IMR-90 (cell line): ENCODE results near the gene DEK. TPM values are rescaled to one million over a fixed set of nuclear protein-coding genes. Genes with fewer than 3 reads are reported as not detected.

Experiments
- ATAC-seq: fragments of 200-7000 bp; cut with Tn5 transposase; 2 replicates; pipeline ENCODE4 v1.9.1; 2020; ENCODE audit warnings: low read depth, mild to moderate bottlenecking, moderate library complexity
- BruUV-seq: library from RNA; stranded (reverse); fragments of 400-500 nt; replicated peaks from 2 replicates; lab custom pipeline; 2021; lab: Mats Ljungman, UMichigan
- CTCF ChIA-PET: fragments of 300-600 bp; formaldehyde crosslinking; extraction: SDS; loops from one replicate; lab custom pipeline; 2021; ENCODE audit warnings: antibody characterized with exemption; lab: Yijun Ruan, JAX
- POLR2A ChIA-PET: fragments of 300-600 bp; sonication (Branson Sonifier 250); formaldehyde crosslinking; loops from one replicate; lab custom pipeline; 2022; ENCODE audit warnings: antibody characterized with exemption; ENCODE audit not compliant: unreplicated experiment; lab: Charles Lee
- DNase-seq: peaks from one replicate; pipeline ENCODE4 v3.0.0; 2013
- H2AFZ ChIP-seq: replicated peaks from 2 replicates; pipeline ENCODE3; 2013; ENCODE audit warnings: low read length, mild to moderate bottlenecking; ENCODE audit not compliant: poor library complexity
- H2AK5ac ChIP-seq: 2 replicates; pipeline ENCODE4 v1.6.1; 2013; ENCODE audit warnings: low read depth, low read length, inconsistent platforms
- H2AK9ac ChIP-seq: replicated peaks from 2 replicates; pipeline ENCODE3; 2013; ENCODE audit warnings: mild to moderate bottlenecking, low read depth, low read length, moderate library complexity; ENCODE audit not compliant: poor library complexity
- H2BK120ac ChIP-seq: 2 replicates; pipeline ENCODE4 v1.6.1; 2013; ENCODE audit warnings: low read depth, low read length, inconsistent platforms
- H2BK15ac ChIP-seq: 3 replicates; pipeline ENCODE4 v1.6.1; 2013; ENCODE audit warnings: low read depth, low read length, inconsistent platforms
- H2BK20ac ChIP-seq: 2 replicates; pipeline ENCODE4 v1.6.1; 2013; ENCODE audit warnings: low read depth, mild to moderate bottlenecking, inconsistent platforms, low read length, moderate library complexity
- H2BK5ac ChIP-seq: 2 replicates; pipeline ENCODE4 v1.6.1; 2013; ENCODE audit warnings: mild to moderate bottlenecking, low read depth, low read length, inconsistent platforms; ENCODE audit not compliant: poor library complexity, severe bottlenecking
- H3K14ac ChIP-seq: replicated peaks from 2 replicates; pipeline ENCODE4 v1.6.1; 2013; ENCODE audit warnings: low read depth, low read length, inconsistent platforms
- H3K18ac ChIP-seq: 2 replicates; pipeline ENCODE4 v1.6.1; 2013; ENCODE audit warnings: low read depth, low read length, control low read depth
- H3K23ac ChIP-seq: 2 replicates; pipeline ENCODE4 v1.6.1; 2013; ENCODE audit warnings: low read depth, low read length, inconsistent platforms
- H3K27ac ChIP-seq: 2 replicates; pipeline ENCODE4 v1.5.1; 2013; ENCODE audit warnings: mild to moderate bottlenecking, control low read depth, low read length; ENCODE audit not compliant: insufficient read depth
- H3K27me3 ChIP-seq: 2 replicates; pipeline ENCODE4 v1.6.1; 2013; ENCODE audit warnings: low read length; ENCODE audit not compliant: control insufficient read depth, insufficient read depth
- H3K36me3 ChIP-seq: 2 replicates; pipeline ENCODE4 v1.6.1; 2013; ENCODE audit warnings: low read length, mixed read lengths; ENCODE audit not compliant: control insufficient read depth, insufficient read depth
- H3K4ac ChIP-seq: 2 replicates; pipeline ENCODE4 v1.6.1; 2013; ENCODE audit warnings: low read depth, low read length, inconsistent platforms
- H3K4me1 ChIP-seq: 2 replicates; pipeline ENCODE4 v1.6.1; 2013; ENCODE audit warnings: low read length, mixed read lengths; ENCODE audit not compliant: control insufficient read depth, insufficient read depth
- H3K4me2 ChIP-seq: 2 replicates; pipeline ENCODE4 v1.6.1; 2013; ENCODE audit warnings: low read depth, mild to moderate bottlenecking, control low read depth, low read length, moderate library complexity
- H3K4me3 ChIP-seq: 2 replicates; pipeline ENCODE4 v1.5.1; 2013; ENCODE audit warnings: low read depth, mild to moderate bottlenecking, control low read depth, low read length, moderate library complexity; ENCODE audit not compliant: insufficient read depth
- H3K56ac ChIP-seq: 2 replicates; pipeline ENCODE4 v1.6.1; 2013; ENCODE audit warnings: low read length, inconsistent platforms; ENCODE audit not compliant: insufficient read depth; ENCODE audit errors: extremely low read depth
- H3K79me1 ChIP-seq, 2 experiments: 2 replicates each; pipeline ENCODE4 v1.6.1; 2013; ENCODE audit warnings: low read length in 2 of 2, inconsistent platforms in 1 of 2, low read depth in 1 of 2
- H3K9ac ChIP-seq: 2 replicates; pipeline ENCODE4 v1.6.1; 2013; ENCODE audit warnings: low read depth, low read length, control low read depth
- H3K9me1 ChIP-seq: 2 replicates; pipeline ENCODE4 v1.6.1; 2013; ENCODE audit warnings: low read length, inconsistent platforms; ENCODE audit not compliant: insufficient read depth
- H3K9me3 ChIP-seq: 2 replicates; pipeline ENCODE4 v1.6.1; 2013; ENCODE audit warnings: low read length; ENCODE audit not compliant: control insufficient read depth, insufficient read depth
- H4K20me1 ChIP-seq: 2 replicates; pipeline ENCODE4 v1.6.1; 2013; ENCODE audit warnings: low read length, inconsistent platforms; ENCODE audit not compliant: insufficient read depth
- H4K5ac ChIP-seq: 2 replicates; pipeline ENCODE4 v1.6.1; 2013; ENCODE audit warnings: mild to moderate bottlenecking, low read depth, low read length, control low read depth
- H4K8ac ChIP-seq, 2 experiments: 2 replicates each; pipeline ENCODE4 v1.6.1; 2013; ENCODE audit warnings: low read depth in 2 of 2, low read length in 2 of 2, control low read depth in 1 of 2, inconsistent platforms in 1 of 2
- H4K91ac ChIP-seq: 2 replicates; pipeline ENCODE4 v1.6.1; 2013; ENCODE audit warnings: low read depth, low read length, inconsistent platforms; ENCODE audit not compliant: insufficient read depth
- CEBPB ChIP-seq: IDR thresholded peaks from 2 replicates; pipeline ENCODE4 v1.6.1; 2012; ENCODE audit warnings: low read depth, low read length, improper control_type of control experiment
- CHD1 ChIP-seq: IDR thresholded peaks from 2 replicates; pipeline ENCODE4 v1.6.1; 2012; ENCODE audit warnings: low read depth, low read length, improper control_type of control experiment
- CTCF ChIP-seq: conservative IDR thresholded peaks from 2 replicates; pipeline ENCODE4 v1.5.1; 2012; ENCODE audit warnings: mild to moderate bottlenecking, low read depth, low read length, improper control_type of control experiment
- ELK1 ChIP-seq: fragments of 150-350 bp; IDR thresholded peaks from 2 replicates; pipeline ENCODE4 v1.6.1; 2016; ENCODE audit warnings: low read depth, mild to moderate bottlenecking, low read length, moderate library complexity, borderline replicate concordance
- MAZ ChIP-seq: IDR thresholded peaks from 2 replicates; pipeline ENCODE4 v1.6.1; 2012; ENCODE audit warnings: low read depth, mild to moderate bottlenecking, low read length, improper control_type of control experiment, moderate library complexity, borderline replicate concordance
- MXI1 ChIP-seq: IDR thresholded peaks from 2 replicates; pipeline ENCODE4 v1.6.1; 2012; ENCODE audit warnings: low read depth, mild to moderate bottlenecking, low read length, moderate library complexity, borderline replicate concordance
- RAD21 ChIP-seq: IDR thresholded peaks from 2 replicates; pipeline ENCODE4 v1.6.1; 2012; ENCODE audit warnings: low read length, improper control_type of control experiment
- RFX5 ChIP-seq: IDR thresholded peaks from 2 replicates; pipeline ENCODE4 v1.8.0; 2012; ENCODE audit warnings: low read depth, mild to moderate bottlenecking, low read length, moderate library complexity
- SMC3 ChIP-seq: fragments of 150-350 bp; IDR thresholded peaks from 2 replicates; pipeline ENCODE4 v1.6.1; 2016; ENCODE audit warnings: low read depth, mild to moderate bottlenecking, antibody characterized with exemption, low read length, moderate library complexity
- WGBS, 2 experiments: methylation state at CpG; one replicate each; pipeline versions ENCODE4 v1.1.5 to v1.1.7; 2013; ENCODE audit warnings: missing lambda C conversion rate in 2 of 2; ENCODE audit not compliant: insufficient read length in 1 of 2; ENCODE audit errors: extremely low coverage in 2 of 2; 5-methylcytosine and 5-hydroxymethylcytosine counted together
- dilution Hi-C: fragments of 300-500 bp; cut with HindIII; formaldehyde crosslinking; loops from one replicate; pipeline ENCODE4 v1.14.3; 2018; ENCODE audit warnings: low sequenced_read_pairs; ENCODE audit not compliant: unreplicated experiment
- in situ Hi-C: fragments of 300-500 bp; cut with MboI; formaldehyde crosslinking; loops from 3 replicates; pipeline ENCODE4 v1.14.3; 2019; ENCODE audit warnings: low sequenced_read_pairs, inconsistent platforms, mixed read lengths
- intact Hi-C: fragments of 100-400 bp; cut with micrococcal nuclease; formaldehyde crosslinking; loops from 2 replicates; pipeline ENCODE4 v1.10.0; 2022
- polyA plus RNA-seq, 3 experiments: library from polyadenylated mRNA; depleted of rRNA; stranded (reverse); fragments of >200 nt; gene quantifications; 2 replicates each; pipeline ENCODE4 v1.2.3, GENCODE V29; 2012; ENCODE audit warnings: low replicate concordance in 1 of 3
- total RNA-seq: library from RNA; depleted of rRNA; stranded (reverse); fragments of >200 nt; gene quantifications from 2 replicates; pipeline ENCODE4 v1.2.3, GENCODE V29; 2012

DEK gene
- total and polyA plus RNA-seq, 2 of the 4 experiments (the other 2 are of a cell fraction), result 33.5 to 37.1 TPM

GRCh38 chr6:18212231-18212630 lies 52.1 kb downstream of the DEK start:
- POLR2A ChIA-PET, result no interaction called here
- no peak overlapping the region for H2AK9ac ChIP-seq

More at GRCh38 chr6:18212231-18212630, 52.1 kb downstream of the DEK start:
- no peak overlapping the region for H2AFZ ChIP-seq
- no peak overlapping the region for H3K9ac ChIP-seq
- intact Hi-C loops, result no loop called here
- dilution Hi-C loops, result no loop called here
- no peak overlapping the region for H3K56ac ChIP-seq
- no peak overlapping the region for H3K4ac ChIP-seq
- peaks cover 4% of the 10 kb centered on the region; the same call in 1 of the 2 replicates for H3K36me3 ChIP-seq
- no peak overlapping the region for H2BK20ac ChIP-seq
- no peaks in the 10 kb centered on the region for H3K9me3 ChIP-seq
- H3K23ac ChIP-seq, result no peak overlapping the region
- H2BK120ac ChIP-seq, result no peak overlapping the region
- H4K8ac ChIP-seq, result no peak overlapping the region
- H3K79me1 ChIP-seq, result no peaks in the 10 kb centered on the region
- no peaks in the 10 kb centered on the region for H4K20me1 ChIP-seq
- no peaks in the 10 kb centered on the region for H3K27me3 ChIP-seq
- no peak overlapping the region for H2BK5ac ChIP-seq
- H2BK15ac ChIP-seq, result no peak overlapping the region
- CTCF ChIA-PET, result no interaction called here
- H3K4me2 ChIP-seq, result no peak overlapping the region
- H3K18ac ChIP-seq, result no peak overlapping the region
- WGBS, 2 experiments, result 80% methylated on average over 1 of the region's 4 CpGs; no CpG with 5 or more reads in 1 of the 2 experiments
- no peak for DNase-seq
- H3K27ac ChIP-seq, result no peak overlapping the region
- H4K91ac ChIP-seq, result no peak overlapping the region
- peaks cover 6% of the 10 kb centered on the region; the same call in 1 of the 2 replicates for H3K9me1 ChIP-seq
- in situ Hi-C loops, result no loop called here
- no TSS peak for BruUV-seq
- no peak overlapping the region for H4K5ac ChIP-seq
- peaks cover 9% of the 10 kb centered on the region for H3K4me1 ChIP-seq
- no peak for ATAC-seq
- H3K14ac ChIP-seq, result no peak overlapping the region
- no peak overlapping the region for H2AK5ac ChIP-seq
- TF ChIP-seq CTCF (no peak), ELK1 (no peak), CHD1 (no peak), MXI1 (no peak), MAZ (no peak), SMC3 (no peak), RFX5 (no peak), CEBPB (no peak), RAD21 (no peak)
- no peak overlapping the region for H3K4me3 ChIP-seq
